OCI-LY3 (cell line): Measurements from ENCODE around the gene CACNG7.

Source experiments
- H2AFZ ChIP-seq: fragments of 200-600, 300-600 bp; shearing (Covaris generic); 2 replicates; pipeline ENCODE4 v1.6.0; 2014; ENCODE audit warnings: antibody characterized with exemption, low read depth, low read length
- H3K27ac ChIP-seq: fragments of 200-600, 300-600 bp; sonication (generic); 2 replicates; pipeline ENCODE4 v1.5.1; 2014; ENCODE audit warnings: mild to moderate bottlenecking, low read length, moderate library complexity, mixed read lengths
- H3K27me3 ChIP-seq: fragments of 200-600, 300-600 bp; sonication (generic); 2 replicates; pipeline ENCODE4 v1.6.1; 2014; ENCODE audit warnings: low read depth, low read length, mixed read lengths
- H3K36me3 ChIP-seq: fragments of 200-600, 300-600 bp; sonication (generic); replicated peaks from 2 replicates; pipeline ENCODE3; 2014; ENCODE audit warnings: low read depth, low read length, mixed read lengths
- H3K4me1 ChIP-seq: fragments of 300-600, 200-600 bp; sonication (generic); 2 replicates; pipeline ENCODE4 v1.6.1; 2014; ENCODE audit warnings: low read length, mixed read lengths
- H3K4me2 ChIP-seq: fragments of 200-600, 300-600 bp; sonication (generic); 2 replicates; pipeline ENCODE4 v1.6.1; 2014; ENCODE audit warnings: low read length, mixed read lengths
- H3K4me3 ChIP-seq: fragments of 300-600, 200-600 bp; sonication (generic); 2 replicates; pipeline ENCODE4 v1.5.1; 2014; ENCODE audit warnings: antibody characterized with exemption, mild to moderate bottlenecking, low read length, moderate library complexity
- H3K79me2 ChIP-seq: fragments of 300-600, 200-600 bp; shearing (Covaris generic); 2 replicates; pipeline ENCODE4 v1.6.1; 2014; ENCODE audit warnings: mild to moderate bottlenecking, low read length, mixed read lengths
- H3K9ac ChIP-seq: fragments of 300-600, 200-600 bp; shearing (Covaris generic); 2 replicates; pipeline ENCODE4 v1.6.0; 2014; ENCODE audit warnings: mild to moderate bottlenecking, low read length, moderate library complexity
- H3K9me3 ChIP-seq: fragments of 200-600, 300-600 bp; shearing (Covaris generic); 2 replicates; pipeline ENCODE4 v1.6.1; 2014; ENCODE audit warnings: low read length, mixed read lengths; ENCODE audit not compliant: insufficient read depth
- H4K20me1 ChIP-seq: fragments of 200-600, 300-600 bp; sonication (generic); 2 replicates; pipeline ENCODE4 v1.6.1; 2016; ENCODE audit warnings: low read length, mixed read lengths; ENCODE audit not compliant: insufficient read depth
- EZH2phosphoT487 ChIP-seq: fragments of 200-600 bp; shearing (Covaris generic); IDR thresholded peaks from 2 replicates; pipeline ENCODE4 v1.6.1; 2018; ENCODE audit warnings: antibody characterized with exemption, mixed run types, low read depth
- TF ChIP-seq, protein P1 (sequence below): fragments of 200-600, 300-600 bp; sonication (generic); IDR thresholded peaks from 2 replicates; pipeline ENCODE4 v1.5.1; 2014; ENCODE audit warnings: antibody characterized with exemption, low read length, low read depth

Gene CACNG7

DNA sequence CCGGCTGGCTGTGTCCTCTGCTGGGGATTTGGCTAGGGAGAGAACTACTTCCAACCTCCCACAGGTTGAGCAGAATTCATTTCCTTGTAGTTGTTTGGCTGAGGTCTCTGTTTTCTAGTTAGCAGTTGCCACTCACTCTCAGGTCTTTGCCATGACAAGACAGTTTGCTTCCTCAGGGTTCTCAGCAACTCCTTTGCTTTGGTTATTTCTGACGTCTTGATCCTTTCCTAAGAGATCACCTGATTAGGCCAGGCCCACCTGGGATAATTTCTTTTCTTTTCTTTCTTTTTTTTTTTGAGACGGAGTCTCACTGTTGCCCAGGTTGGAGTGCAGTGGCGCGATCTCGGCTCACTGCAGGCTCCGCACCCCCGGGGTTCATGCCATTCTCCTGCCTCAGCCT, 44.3 kb downstream of the CACNG7 start:
- no peak overlapping the region for H3K27ac ChIP-seq
- no peak overlapping the region for H3K4me2 ChIP-seq
- no peak overlapping the region for H3K9ac ChIP-seq
- no peak for TF ChIP-seq EZH2phosphoT487
- TF ChIP-seq, protein P1, sequence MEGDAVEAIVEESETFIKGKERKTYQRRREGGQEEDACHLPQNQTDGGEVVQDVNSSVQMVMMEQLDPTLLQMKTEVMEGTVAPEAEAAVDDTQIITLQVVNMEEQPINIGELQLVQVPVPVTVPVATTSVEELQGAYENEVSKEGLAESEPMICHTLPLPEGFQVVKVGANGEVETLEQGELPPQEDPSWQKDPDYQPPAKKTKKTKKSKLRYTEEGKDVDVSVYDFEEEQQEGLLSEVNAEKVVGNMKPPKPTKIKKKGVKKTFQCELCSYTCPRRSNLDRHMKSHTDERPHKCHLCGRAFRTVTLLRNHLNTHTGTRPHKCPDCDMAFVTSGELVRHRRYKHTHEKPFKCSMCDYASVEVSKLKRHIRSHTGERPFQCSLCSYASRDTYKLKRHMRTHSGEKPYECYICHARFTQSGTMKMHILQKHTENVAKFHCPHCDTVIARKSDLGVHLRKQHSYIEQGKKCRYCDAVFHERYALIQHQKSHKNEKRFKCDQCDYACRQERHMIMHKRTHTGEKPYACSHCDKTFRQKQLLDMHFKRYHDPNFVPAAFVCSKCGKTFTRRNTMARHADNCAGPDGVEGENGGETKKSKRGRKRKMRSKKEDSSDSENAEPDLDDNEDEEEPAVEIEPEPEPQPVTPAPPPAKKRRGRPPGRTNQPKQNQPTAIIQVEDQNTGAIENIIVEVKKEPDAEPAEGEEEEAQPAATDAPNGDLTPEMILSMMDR, result no peak
- H3K79me2 ChIP-seq, result no peaks in the 10 kb centered on the region
- H2AFZ ChIP-seq, result no peak overlapping the region
- no peak overlapping the region for H3K4me3 ChIP-seq
- H4K20me1 ChIP-seq, result no peaks in the 10 kb centered on the region
- H3K9me3 ChIP-seq, result no peaks in the 10 kb centered on the region
- no peaks in the 10 kb centered on the region for H3K4me1 ChIP-seq
- no peaks in the 10 kb centered on the region for H3K36me3 ChIP-seq
- H3K27me3 ChIP-seq, result no peaks in the 10 kb centered on the region

DNA sequence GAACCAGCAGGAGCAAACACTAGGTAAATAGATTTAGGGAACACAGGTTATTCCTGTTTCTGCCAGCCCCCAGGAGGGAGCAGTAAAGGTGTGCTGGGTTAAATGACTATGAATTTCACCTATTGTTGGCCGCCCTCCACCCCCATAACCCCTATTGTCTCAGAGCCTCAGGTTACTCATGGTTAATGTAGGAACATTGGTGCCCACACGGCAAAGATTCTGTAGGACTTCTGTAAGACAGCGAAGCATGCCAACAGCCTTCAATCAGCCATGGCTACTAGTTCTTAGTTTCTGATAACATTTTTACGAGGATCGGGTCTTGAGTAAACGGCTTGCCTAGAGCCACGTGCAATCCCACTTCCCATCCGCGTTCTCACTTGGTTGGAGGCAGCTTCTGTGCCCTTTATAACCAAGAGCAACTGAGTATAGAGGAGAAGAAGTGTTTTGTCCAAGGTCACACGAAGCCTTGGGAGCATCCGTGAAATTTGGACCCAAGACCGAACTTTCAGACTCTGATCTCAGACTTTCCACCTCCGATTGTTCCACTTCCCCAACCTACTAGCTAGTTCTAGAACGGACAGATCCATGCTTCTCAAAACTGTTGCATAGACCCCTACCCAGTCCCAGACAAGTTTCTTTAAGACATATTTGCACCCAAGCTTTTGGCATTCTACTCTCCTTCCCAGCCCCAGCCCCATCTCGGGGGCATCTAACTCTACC, 48.5 kb downstream of the CACNG7 start:
- H3K9me3 ChIP-seq, result no peaks in the 10 kb centered on the region
- H3K27me3 ChIP-seq, result no peaks in the 10 kb centered on the region
- H3K79me2 ChIP-seq, result no peaks in the 10 kb centered on the region
- no peak overlapping the region for H2AFZ ChIP-seq
- TF ChIP-seq EZH2phosphoT487, result no peak
- TF ChIP-seq, protein P1, result no peak
- H3K4me2 ChIP-seq, result no peak overlapping the region
- H3K9ac ChIP-seq, result no peak overlapping the region
- H3K27ac ChIP-seq, result no peak overlapping the region
- no peaks in the 10 kb centered on the region for H4K20me1 ChIP-seq
- H3K4me1 ChIP-seq, result no peaks in the 10 kb centered on the region
- H3K36me3 ChIP-seq, result no peaks in the 10 kb centered on the region
- H3K4me3 ChIP-seq, result no peak overlapping the region

DNA sequence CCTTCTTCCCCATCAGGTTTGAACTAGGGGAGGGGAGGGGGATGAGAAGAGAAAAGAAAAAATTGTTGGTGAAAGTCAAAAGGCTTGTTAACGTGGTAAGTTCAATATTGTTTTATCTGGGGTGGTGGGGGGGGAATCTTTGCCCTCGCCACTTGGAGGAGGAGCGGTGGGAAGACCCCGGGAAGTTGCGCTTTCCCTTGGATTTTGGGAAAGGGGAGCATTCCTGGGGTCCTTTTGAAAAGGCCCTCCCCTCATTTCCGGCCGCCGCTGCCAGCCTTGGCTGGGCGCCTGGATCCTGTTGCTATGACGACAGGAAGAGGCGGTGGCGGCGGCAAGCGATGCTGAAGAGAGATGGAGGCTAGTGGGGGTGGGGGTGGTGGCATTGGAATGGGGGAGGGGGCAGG, 49.1 kb downstream of the CACNG7 start:
- H3K79me2 ChIP-seq, result no peaks in the 10 kb centered on the region
- H3K4me3 ChIP-seq, result no peak overlapping the region
- H3K27ac ChIP-seq, result no peak overlapping the region
- H3K36me3 ChIP-seq, result no peaks in the 10 kb centered on the region
- H4K20me1 ChIP-seq, result no peaks in the 10 kb centered on the region
- no peak overlapping the region for H3K4me2 ChIP-seq
- no peak for TF ChIP-seq EZH2phosphoT487
- TF ChIP-seq, protein P1, result no peak
- no peak overlapping the region for H3K9ac ChIP-seq
- H2AFZ ChIP-seq, result no peak overlapping the region
- H3K9me3 ChIP-seq, result no peaks in the 10 kb centered on the region
- H3K4me1 ChIP-seq, result no peaks in the 10 kb centered on the region
- no peaks in the 10 kb centered on the region for H3K27me3 ChIP-seq

DNA sequence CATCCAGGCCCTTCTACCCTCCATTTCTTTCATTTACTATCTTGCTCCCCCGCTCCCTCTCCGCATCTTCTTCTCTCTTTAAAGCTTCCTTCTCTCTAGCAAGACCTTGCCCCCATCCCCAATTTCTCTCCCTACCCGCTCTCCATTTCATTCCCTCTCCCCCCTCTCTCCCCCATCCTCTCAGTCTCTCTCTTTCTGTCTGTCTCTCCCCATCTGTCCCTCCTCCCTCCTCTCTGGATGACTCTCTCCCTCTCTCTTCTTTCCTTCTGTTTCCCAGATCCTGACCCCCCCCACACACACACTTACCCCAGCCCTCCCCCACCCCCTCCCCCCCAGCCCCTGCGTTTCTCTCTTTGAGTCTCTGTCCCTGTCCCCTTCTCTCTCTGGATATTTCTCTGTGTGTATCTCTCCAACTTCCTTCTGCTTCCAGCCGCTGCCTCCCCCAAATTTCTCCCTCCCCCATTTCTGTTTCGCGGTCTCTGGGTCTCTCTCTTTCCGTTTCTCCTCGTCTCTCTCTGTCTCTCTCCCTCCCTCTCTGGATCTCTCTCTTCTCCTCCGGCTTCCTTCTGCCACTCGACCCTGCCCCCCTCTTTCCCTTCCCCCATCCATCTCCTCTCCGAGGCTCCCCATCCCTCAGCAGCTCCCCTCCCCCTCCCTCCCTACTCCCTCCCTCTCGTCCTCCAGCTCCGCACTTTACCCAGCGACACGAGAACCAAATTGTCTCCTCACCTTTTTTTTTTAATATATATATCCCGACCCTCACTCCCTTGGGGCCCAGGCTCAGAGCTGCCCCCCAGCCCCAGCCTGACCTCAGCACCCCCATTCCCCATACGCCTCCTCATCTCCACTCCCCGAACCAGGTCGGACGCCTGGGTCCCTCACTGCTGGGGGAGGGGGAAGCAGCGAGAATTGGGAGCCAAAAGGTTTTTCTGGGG, 50.0 kb downstream of the CACNG7 start:
- Histone ChIP-seq H3K79me2 (no peaks in the 10 kb centered on the region), H3K4me3 (no peak overlapping the region), H3K4me1 (no peaks in the 10 kb centered on the region), H3K9me3 (no peaks in the 10 kb centered on the region), H3K9ac (no peak overlapping the region), H3K27ac (no peak overlapping the region), H4K20me1 (no peaks in the 10 kb centered on the region), H3K27me3 (no peaks in the 10 kb centered on the region), H2AFZ (no peak overlapping the region), H3K4me2 (no peak overlapping the region), H3K36me3 (no peaks in the 10 kb centered on the region)
- no peak for TF ChIP-seq EZH2phosphoT487
- TF ChIP-seq, protein P1, result no peak
